Activated CD8-positive, alpha-beta memory T cell treated with anti-CD3 and anti-CD28 coated beads, Interleukin-2, amount 50 U/mL, for 24 hours (primary cell): ENCODE measurements around the gene ANKRD52.
"Not testable (repeated sequence)": the region's sequence is repeated elsewhere in the genome, so short reads cannot be mapped to it uniquely, and the experiment has no call there.

ENCODE experiments used
- DNase-seq: peaks from one replicate; pipeline ENCODE4 v3.0.0-alpha.2; 2020; ENCODE audit errors: extremely low read depth

Gene ANKRD52

GRCh38 chr12:56272468-56272867 lies 14.3 kb upstream of the ANKRD52 start:
- DNase-seq, result not testable (repeated sequence)

DNA sequence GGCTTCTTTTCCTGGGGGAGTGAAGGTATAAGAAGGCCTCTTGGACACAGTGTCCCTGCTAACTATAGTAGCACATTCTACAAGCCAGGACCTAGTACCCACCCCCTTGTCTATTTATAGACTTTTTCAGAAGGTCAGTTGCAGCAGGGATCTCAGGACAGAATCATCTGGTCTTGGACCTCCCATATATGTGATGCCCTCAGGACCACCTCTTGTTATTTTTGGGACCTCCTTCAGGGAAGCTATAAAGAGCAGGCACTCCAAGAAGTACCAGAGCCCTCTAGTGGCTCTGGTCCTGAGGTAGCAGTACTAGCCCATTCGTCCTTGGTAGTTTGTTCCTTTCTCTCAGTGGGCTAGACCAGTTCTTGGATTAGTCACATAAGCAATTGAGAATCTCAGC lies 12.8 kb upstream of the ANKRD52 start:
- DNase-seq, result no peak

DNA sequence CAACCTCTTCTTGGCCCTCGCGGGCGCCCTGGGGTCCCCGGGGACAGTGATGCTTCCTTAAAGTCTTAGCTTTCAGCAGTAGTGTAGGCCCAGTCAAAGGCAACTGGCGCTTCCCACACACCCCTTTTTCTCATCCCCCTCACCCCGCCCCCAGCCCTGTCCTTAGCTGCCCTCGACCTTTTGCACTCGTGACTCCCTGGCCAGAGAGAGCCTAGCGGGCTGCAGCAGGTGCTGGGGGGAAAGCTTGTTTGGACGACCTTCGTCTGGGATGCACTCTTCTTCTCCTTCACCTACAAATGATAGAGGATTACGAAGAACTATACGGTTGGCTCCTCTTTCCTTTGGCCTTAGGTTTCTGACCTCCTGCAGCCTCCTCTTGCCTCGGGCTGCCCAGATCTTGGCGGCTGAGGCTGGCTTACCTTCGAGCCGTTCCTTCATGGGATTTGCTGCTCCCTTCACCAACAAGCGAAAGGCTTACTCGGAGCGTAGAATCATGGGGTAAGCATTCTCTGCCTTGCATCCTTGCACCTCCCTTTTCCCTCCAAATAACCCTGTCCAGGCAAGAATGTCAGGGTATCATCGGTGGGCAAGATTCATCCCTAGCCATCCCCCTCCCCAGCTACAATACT lies 9.4 kb upstream of the ANKRD52 start:
- DNase-seq, result no peak

DNA sequence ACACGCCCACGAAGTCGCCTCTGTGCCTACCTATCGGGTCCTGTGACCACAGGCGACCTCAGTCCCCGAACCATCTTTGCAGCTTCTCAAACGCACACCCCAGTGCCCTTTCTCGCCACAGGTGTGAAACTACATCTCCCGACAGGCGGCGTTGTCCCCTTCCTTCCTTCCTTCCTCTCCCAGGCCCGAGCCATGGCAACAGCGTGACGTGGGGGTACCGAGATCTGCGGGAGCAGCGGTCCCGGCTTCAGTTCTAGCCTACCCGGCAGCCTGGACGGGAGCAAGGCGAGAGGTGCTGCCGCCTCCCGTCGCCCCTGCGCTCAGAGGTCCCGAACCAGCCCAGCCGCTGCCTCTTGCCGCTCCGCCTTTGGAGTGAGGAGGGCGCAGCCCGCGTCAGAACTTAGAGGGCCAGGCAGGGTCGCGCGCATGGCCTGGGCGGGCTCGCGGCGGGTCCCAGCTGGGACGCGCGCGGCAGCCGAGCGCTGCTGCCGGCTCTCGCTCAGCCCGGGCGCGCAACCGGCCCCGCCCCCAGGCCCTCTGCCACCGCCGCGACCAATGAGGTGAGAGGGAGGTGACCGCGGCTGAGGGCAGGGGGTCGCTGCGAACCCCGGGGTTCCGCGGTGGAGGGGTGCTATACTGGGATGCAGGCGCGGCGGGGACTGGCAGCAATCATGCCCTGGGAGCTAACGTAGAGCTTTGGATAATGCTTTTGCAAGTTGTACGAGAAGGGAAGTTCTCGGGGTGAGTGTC lies 8.7 kb upstream of the ANKRD52 start, which contains the start of gene COQ10A:
TSS of gene COQ10A (plus strand) at position 250 of the 750 bp plus-strand sequence. CDS start at position 427, 177 bp downstream.
- DNase-seq, result peak; percentile 81

DNA sequence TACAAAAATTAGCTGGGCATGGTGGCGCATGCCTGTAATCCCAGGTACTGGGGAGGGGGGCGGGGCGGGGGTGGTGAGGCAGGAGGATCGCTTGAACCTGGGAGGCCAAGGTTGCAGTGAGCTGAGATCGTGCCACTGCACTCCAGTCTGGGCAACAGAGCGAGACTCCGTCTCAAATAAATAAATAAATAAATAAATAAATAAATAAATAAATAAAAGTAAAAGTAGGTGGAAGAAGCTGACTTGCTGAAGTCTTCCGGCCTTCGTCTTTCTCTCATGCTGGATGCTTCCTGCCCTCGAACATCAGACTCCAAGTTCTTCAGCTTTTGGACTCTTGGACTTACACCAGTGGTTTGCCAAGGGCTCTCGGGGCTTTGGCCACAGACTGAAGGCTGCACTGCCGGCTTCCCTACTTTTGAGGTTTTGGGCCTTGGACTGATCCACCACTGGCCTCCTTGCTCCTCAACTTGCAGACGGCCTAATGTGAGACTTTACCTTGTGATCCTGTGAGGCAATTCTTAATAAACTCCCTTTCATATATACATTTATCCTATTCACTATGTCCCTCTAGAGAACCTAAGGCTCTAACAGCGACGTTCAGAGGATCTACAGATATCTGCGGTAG lies 8.0 kb upstream of the ANKRD52 start:
- not testable (repeated sequence) for DNase-seq

DNA sequence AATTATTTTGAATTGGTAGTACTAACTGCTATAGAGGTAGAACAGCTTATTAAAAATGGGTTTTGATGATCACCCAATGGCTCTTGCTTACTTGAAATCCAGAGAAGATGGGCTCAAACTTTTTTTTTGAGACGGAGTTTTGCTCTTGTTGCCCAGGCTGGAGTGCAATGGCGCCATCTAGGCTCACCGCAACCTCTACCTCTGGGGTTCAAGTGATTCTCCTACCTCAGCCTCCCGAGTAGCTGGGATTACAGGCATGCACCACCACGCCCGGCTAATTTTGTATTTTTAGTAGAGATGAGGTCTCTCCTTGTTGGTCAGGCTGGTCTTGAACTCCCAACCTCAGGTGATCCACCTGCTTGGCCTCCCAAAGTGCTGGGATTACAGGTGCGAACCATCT lies 4.8 kb upstream of the ANKRD52 start:
- not testable (repeated sequence) for DNase-seq

- DNase-seq, result no peak
These were observed 3.5 kb upstream of the ANKRD52 start for GRCh38 chr12:56261503-56262232.

- DNase-seq, result no peak
These were observed 2.7 kb upstream of the ANKRD52 start for GRCh38 chr12:56260921-56261320.

GRCh38 chr12:56260380-56260779 lies 2.2 kb upstream of the ANKRD52 start:
- no peak for DNase-seq

DNA sequence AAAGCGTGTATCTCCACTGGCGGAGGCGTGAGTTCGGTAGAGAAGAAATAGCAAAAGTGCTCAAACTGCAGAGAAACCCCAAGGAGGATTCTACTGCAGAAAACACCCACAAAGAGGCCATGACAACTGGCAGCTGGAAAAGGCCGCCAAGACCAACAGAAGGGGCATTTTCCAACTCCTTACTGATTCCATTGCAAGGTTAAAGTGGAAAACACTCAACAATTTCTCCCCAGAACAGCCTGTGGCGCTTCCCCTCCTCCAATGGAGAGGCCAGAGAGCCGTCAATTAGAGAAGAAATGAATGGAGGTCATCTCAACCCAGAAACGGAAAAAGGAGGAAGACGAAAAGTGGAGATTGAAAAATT lies 618 bp upstream of the ANKRD52 start:
- no peak for DNase-seq

DNA sequence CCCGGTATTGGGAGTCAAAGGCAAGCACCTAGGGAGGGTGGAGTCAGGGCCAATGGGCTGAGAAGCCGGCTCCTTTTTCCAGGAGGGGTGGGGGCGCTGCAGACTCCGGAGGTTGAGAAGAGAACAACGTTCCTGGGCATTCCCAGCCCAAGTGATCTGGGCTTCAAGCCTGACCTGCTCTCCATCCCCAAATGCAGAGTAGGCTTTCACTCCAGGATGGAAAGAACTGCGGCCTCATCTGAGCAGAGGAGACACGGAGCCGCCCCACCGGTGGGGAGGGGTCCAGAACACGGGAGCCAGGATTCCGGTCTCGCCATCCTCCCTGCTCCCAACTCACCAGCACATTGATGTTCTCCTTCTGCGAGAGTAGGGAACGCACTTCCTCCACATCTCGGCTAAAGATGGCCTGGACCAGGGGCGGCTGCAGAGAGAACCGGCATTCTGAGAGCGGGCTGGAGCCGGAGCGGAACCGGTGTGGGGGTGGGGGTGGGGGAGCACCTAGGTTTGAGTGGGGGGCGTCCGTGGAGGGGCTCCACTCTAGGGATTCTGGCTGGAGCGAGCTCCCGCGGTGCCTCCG lies 605 bp downstream of the ANKRD52 start:
- DNase-seq, result no peak

- no peak for DNase-seq
These were observed 1.1 kb downstream of the ANKRD52 start for GRCh38 chr12:56257071-56257470.

DNA sequence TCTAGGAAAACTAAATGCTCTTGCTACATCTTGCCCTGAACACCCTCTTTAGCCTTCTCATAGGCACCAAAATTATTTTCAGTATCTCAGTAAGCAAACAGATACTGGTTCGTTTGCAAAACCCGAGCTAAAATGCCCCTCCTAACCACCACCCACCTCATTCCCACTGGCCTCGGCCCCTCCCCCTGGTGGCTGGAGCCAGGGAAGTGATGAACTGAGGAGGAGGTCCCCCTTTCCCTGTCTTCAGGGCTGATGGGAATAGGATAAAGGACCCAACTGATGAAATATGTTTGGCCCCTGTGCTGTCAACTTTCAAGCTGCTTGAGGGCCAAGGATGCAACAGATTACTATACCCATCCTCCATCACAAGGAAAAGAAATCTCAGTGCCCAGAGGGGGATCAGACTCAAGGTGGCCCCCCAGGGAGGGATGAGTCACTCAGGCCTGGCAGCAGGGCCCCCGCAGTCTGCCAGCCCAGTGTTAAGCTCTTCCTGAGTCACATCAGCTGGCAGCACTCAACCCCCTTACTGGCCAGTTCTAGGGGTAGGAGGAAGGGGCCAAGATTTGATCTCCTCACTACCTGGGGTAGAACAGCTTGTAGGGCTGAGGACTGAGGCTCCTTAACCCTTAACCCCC lies 1.7 kb downstream of the ANKRD52 start:
- no peak for DNase-seq

DNA sequence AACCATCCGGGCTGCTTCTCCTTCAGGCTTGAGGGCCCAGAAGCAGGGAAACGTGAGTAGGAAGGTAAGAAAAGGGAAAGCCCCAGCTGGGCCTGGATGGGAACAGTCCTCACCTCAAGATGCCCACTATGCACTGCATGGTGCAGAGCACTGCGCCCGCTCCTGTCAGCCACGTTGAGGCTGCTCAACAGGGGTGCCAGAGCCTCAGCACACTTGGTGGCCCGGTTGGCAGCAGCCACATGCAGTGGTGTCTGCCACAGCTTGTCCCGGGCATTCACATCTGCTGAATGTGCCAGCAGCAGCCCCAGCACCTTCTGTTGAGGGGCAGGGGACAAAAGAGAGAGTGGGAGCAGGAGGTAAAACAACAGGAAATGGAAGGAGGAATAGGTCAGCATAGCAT lies 2.5 kb downstream of the ANKRD52 start:
- DNase-seq, result no peak

DNA sequence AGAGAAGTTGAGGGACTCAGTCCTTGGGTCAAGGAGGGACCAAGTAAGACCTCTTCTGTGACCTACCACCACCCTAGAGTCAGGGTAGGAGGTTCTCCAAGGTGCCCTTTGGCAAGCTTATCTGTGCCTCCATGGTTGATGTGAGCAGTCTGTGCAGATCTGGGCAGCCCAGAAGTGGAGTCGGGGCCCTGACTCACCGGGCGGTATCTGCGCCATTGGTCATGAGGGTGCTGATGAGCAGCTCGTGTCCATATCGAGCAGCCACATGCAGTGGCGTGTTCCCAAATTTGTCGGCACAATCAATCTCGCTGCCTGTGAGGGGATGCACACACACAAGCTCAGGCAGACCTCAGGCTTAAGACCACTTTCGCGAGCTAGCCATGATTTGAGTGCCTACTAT lies 5.1 kb downstream of the ANKRD52 start:
- no peak for DNase-seq

- no peak for DNase-seq
These were observed 5.5 kb downstream of the ANKRD52 start for GRCh38 chr12:56252649-56253048.

- no peak for DNase-seq
These were observed 9.5 kb downstream of the ANKRD52 start for GRCh38 chr12:56248711-56249110.

DNA sequence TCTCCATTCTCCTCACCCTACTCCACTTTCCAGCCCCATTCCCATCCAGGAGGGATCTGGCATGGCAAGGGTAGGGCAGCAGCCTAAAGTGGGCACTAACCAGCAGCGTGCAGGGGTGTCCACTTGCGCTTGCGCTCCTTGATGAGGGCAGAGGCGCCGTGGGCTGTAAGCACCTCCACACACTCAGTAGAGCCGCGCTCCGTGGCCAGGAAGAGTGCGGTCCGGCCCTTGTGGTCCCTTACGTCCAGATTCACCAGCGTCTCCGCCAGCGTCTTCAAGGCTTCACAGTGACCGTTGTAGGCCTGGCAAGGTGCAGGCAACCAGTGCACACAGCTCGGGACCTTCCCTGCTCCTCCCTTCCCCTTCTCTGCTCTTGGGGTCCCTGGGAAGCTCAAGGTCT lies 10.3 kb downstream of the ANKRD52 start:
- no peak for DNase-seq

DNA sequence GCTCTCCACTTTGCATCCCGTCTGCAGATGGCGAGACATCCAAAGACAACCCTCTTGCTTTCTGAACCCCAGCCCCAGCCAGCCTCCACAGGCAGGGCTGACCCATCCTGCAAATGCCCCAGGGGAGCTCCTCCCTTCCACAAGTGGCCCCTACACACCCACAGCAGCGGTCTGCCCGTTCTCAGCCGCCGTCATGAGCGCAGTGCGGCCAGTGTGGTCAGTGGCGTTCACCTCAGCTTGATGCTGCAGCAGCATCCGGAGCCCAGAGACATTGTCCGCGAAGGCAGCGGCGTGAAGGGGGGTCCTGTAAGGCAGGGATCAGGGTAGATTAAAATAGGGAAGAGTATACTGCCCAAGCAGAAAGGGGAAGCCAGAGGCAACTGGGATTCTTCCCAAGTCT lies 13.7 kb downstream of the ANKRD52 start:
- no peak for DNase-seq

DNA sequence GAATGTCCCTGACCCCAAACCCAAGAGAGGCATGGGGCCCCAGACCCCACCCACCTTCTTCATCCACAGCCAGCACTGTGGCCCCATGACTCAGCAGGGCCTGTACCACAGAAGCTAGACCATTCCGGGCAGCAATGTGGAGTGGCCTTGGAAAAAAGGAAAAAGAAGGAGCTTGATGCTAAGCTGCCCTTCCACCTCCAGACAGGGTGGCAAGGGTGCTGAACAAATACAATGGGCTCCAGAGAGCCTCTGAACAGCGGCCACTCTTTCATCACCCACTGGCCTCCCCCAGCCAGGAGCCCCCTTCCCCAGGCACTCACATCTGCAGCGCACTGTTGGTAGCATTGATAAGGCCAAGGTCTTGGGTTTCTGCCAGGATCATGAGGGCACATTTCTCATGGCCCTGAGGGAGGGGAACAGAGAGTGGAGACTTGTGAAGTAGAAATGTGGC lies 14.4 kb downstream of the ANKRD52 start:
- no peak for DNase-seq

- DNase-seq, result no peak
These were observed 15.2 kb downstream of the ANKRD52 start for GRCh38 chr12:56242986-56243385.
